Testis (tissue), 3 donors: ENCODE data around the gene CDCP1. TPM values are rescaled to one million over a fixed set of nuclear protein-coding genes. Genes with fewer than 3 reads are reported as not detected.

ENCODE experiments used
- DNase-seq: peaks from one replicate; pipeline ENCODE4 v3.0.0-alpha.2; 2019
- H3K27ac ChIP-seq, 2 donors: fragments of 200-600 bp; sonication (generic); one replicate each; pipeline ENCODE4 v1.5.1; 2019
- H3K27me3 ChIP-seq: fragments of 200-600 bp; sonication (generic); one replicate; pipeline ENCODE4 v1.5.1; 2019
- H3K36me3 ChIP-seq: fragments of 200-600 bp; sonication (generic); one replicate; pipeline ENCODE4 v1.5.1; 2017; ENCODE audit warnings: low read depth; ENCODE audit errors: missing control alignments
- H3K4me1 ChIP-seq: fragments of 200-600 bp; sonication (generic); one replicate; pipeline ENCODE4 v1.5.1; 2019
- H3K4me3 ChIP-seq, 2 donors: fragments of 200-600 bp; sonication (generic); one replicate each; pipeline ENCODE4 v1.5.1; 2017 to 2019
- H3K9me3 ChIP-seq: fragments of 200-600 bp; sonication (generic); one replicate; pipeline ENCODE4 v1.5.1; 2017
- CTCF ChIP-seq, 3 experiments: fragments of 450-650 bp in 2 of 3; fragments of 200-600 bp in 1 of 3; sonication (generic) in 1 of 3; IDR thresholded peaks; one replicate each; pipeline ENCODE4 v1.5.1; 2016 to 2019; ENCODE audit warnings: antibody characterized with exemption in 3 of 3, mild to moderate bottlenecking in 2 of 3, moderate library complexity in 1 of 3
- POLR2A ChIP-seq: fragments of 450-650 bp; IDR thresholded peaks from one replicate; pipeline ENCODE4 v1.6.1; 2017; ENCODE audit warnings: antibody characterized with exemption, mild to moderate bottlenecking, moderate library complexity
- WGBS, 2 donors: methylation state at CpG; one replicate each; pipeline ENCODE4 v1.1.5; 2018; 5-methylcytosine and 5-hydroxymethylcytosine counted together
- intact Hi-C: fragments of 100-400 bp; cut with DNase I; formaldehyde crosslinking; loops from one replicate; pipeline ENCODE4 v1.15.1; 2023; ENCODE audit warnings: low total_unique reads
- polyA plus RNA-seq: library from polyadenylated mRNA; stranded (reverse); fragments of 350-450 nt; fragmentation: Illumina TruSeq; extraction: RNeasy Lipid Tissue Mini Kit (QIAGEN cat#74804); gene quantifications from one replicate; pipeline ENCODE4 v1.2.3, GENCODE V29; 2014; ENCODE audit warnings: low read depth, low replicate concordance; ENCODE audit not compliant: insufficient read depth
- total RNA-seq, 2 donors: library from RNA; depleted of rRNA; stranded (reverse); fragments of >200 nt; gene quantifications; one replicate each; pipeline ENCODE4 v1.2.3, GENCODE V29; 2016

Gene CDCP1
- total and polyA plus RNA-seq, 3 donors from 2014 or later: 1.1 to 2.7 (median 2.5) TPM

- Histone ChIP-seq H3K36me3 (no peaks in the 10 kb centered on the region), H3K27me3 (no peaks in the 10 kb centered on the region), H3K27ac (no peak overlapping the region), H3K4me3 (no peak overlapping the region), H3K9me3 (no peaks in the 10 kb centered on the region), H3K4me1 (no peaks in the 10 kb centered on the region)
- TF ChIP-seq POLR2A: no peak
- intact Hi-C loops: no loop called here
- WGBS, 2 donors: 69 to 76% methylated on average over 4 of the region's 4 CpGs
- no peak for DNase-seq
Measured at GRCh38 chr3:45112939-45113338, 33.2 kb downstream of the CDCP1 start.

- intact Hi-C loops: no loop called here
- no peak for TF ChIP-seq CTCF (IDR thresholded peaks at IDR 0.05)
- no peak for TF ChIP-seq POLR2A
Measured at GRCh38 chr3:45110509-45110833, 35.7 kb downstream of the CDCP1 start.

DNA sequence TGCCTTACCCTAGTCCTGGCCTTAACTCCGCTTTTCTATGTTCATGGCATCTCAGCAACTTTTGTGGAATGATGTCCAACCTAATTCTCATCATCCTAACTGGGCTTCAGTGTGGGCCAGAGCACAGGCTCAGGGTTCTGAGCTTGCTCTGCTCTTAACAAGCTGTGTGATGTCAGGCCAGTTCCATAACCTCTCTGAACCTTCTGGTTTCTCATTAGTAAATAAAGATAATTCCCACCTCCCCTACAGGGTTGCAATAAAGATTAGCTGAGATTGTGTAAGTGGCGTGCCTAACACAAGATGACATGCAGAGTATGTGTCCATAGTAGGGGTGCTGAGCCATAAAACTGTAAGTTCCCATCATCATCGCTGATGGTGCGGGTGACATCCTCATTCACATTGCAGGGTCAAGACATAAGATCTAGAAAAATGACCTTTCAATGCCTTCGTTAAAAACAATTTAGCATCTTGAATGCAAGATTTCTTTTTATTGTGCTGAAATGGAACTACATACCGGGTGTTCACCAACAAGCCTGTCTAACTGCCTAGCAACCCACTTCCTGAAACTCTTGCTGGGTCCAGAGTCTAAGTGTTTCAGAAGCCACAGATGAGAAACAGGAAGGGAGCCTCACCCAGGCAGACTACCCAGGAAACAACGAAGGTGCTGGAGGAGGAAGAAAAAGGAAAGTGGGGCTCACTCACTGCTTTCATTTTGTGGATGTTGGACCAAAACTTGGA, 36.2 kb downstream of the CDCP1 start:
- Histone ChIP-seq H3K4me1 (no peaks in the 10 kb centered on the region), H3K27me3 (no peaks in the 10 kb centered on the region), H3K4me3 (no peak overlapping the region), H3K27ac (no peak overlapping the region), H3K9me3 (no peaks in the 10 kb centered on the region), H3K36me3 (no peaks in the 10 kb centered on the region)
- WGBS, 2 donors: 84 to 88% methylated on average over 7 of the region's 7 CpGs
- intact Hi-C loops: no loop called here
- no peak for DNase-seq
- TF ChIP-seq CTCF (IDR thresholded peaks at IDR 0.05): no peak
- TF ChIP-seq POLR2A: no peak

More at GRCh38 chr3:45110509-45110833, 35.7 kb downstream of the CDCP1 start:
- WGBS, 2 donors: 92 to 95% methylated on average over 10 of the region's 10 CpGs
- H3K27ac ChIP-seq: no peak overlapping the region
- no peaks in the 10 kb centered on the region for H3K9me3 ChIP-seq
- no peak for DNase-seq
- no peaks in the 10 kb centered on the region for H3K27me3 ChIP-seq
- H3K4me1 ChIP-seq: no peaks in the 10 kb centered on the region
- H3K36me3 ChIP-seq: no peaks in the 10 kb centered on the region
- no peak overlapping the region for H3K4me3 ChIP-seq

GRCh38 chr3:45106874-45107273, 39.3 kb downstream of the CDCP1 start:
- Histone ChIP-seq H3K4me3 (no peak overlapping the region), H3K9me3 (no peaks in the 10 kb centered on the region), H3K27me3 (no peaks in the 10 kb centered on the region), H3K27ac (no peak overlapping the region), H3K36me3 (no peaks in the 10 kb centered on the region), H3K4me1 (no peaks in the 10 kb centered on the region)
- TF ChIP-seq POLR2A: no peak
- TF ChIP-seq CTCF (IDR thresholded peaks at IDR 0.05): no peak
- DNase-seq: no peak
- 93 to 97% methylated on average over 2 of the region's 2 CpGs for WGBS, 2 donors
- intact Hi-C loops: no loop called here

DNA sequence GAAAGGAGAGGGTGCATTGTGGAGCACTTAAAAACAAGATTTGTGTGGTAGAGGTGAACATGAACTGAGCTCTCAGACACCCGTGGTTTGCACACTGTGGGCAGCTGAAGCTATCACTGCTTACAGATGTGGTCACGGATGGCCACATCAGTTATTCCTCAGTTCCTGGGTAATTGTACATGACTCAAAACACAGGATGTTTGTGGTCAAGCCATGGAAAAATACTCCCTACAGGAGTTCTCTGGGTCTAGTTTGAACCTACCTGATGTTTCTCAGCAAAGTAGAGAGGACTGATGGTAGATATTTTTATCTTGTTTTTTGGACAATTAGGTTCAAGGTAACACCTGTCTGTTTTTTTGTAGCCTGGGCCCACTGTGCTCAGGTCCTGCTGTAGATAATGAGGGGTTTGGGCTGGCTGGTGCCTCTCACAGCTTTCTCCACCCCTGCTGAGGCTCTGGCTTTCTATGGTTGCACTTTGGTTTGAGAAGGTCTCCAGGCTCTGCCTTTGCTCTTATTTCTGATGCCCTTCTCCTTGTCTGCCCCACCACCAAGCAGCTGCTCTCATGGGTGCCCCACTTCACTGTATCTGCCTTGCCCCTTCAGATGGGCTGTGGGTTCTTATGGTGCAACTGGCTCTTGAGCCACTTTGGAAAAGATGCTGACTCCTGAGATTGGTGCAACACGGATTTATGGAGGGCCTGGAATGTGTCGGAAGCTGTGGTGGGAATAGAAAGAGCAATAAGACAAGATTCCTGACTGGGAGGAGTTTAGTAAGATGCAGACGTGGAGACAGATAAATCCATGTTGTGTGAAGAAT, 40.1 kb downstream of the CDCP1 start:
- H3K27me3 ChIP-seq: no peaks in the 10 kb centered on the region
- H3K9me3 ChIP-seq: no peaks in the 10 kb centered on the region
- DNase-seq: no peak
- no peak overlapping the region for H3K4me3 ChIP-seq
- no peak overlapping the region for H3K27ac ChIP-seq
- intact Hi-C loops: no loop called here
- WGBS, 2 donors: 81 to 91% methylated on average over 5 of the region's 5 CpGs
- TF ChIP-seq CTCF (IDR thresholded peaks at IDR 0.05) (no peak), POLR2A (no peak)
- no peaks in the 10 kb centered on the region for H3K4me1 ChIP-seq
- no peaks in the 10 kb centered on the region for H3K36me3 ChIP-seq
